SK-N-SH (cell line): ENCODE data around the gene CALB2. TPM values are rescaled to one million over a fixed set of nuclear protein-coding genes. Genes with fewer than 3 reads are reported as not detected.

ENCODE experiments used
- CTCF ChIA-PET: fragments of 300-600, 350-600 bp; formaldehyde crosslinking; extraction: SDS; loops from one replicate; lab custom pipeline; 2021; lab: Yijun Ruan, JAX
- POLR2A ChIA-PET: fragments of 350-600 bp; sonication (Branson Sonifier 250); formaldehyde crosslinking; extraction: SDS; loops from one replicate; lab custom pipeline; 2020; ENCODE audit warnings: antibody characterized with exemption, inconsistent platforms; lab: Yijun Ruan, JAX
- DNase-seq: peaks from one replicate; pipeline ENCODE4 v3.0.0; 2012
- H2AFZ ChIP-seq: fragments of 200-600 bp; sonication (generic); 2 replicates; pipeline ENCODE4 v1.8.1; 2016; ENCODE audit warnings: antibody characterized with exemption, mild to moderate bottlenecking, low read depth
- H3F3A ChIP-seq: fragments of 200-600 bp; sonication (generic); replicated peaks from 2 replicates; pipeline ENCODE3; 2016; ENCODE audit warnings: antibody characterized with exemption, mild to moderate bottlenecking; ENCODE audit not compliant: insufficient read depth
- H3K27ac ChIP-seq, 2 experiments: fragments of 200-500 bp in 1 of 2; fragments of 200-600 bp in 1 of 2; sonication (Bioruptor generic) in 1 of 2; sonication (generic), shearing (Covaris generic) in 1 of 2; 2 replicates each; pipeline versions ENCODE4 v1.5.1 to v1.6.1; 2014 to 2016; ENCODE audit warnings: low read depth in 2 of 2, inconsistent platforms in 1 of 2, low read length in 1 of 2, mild to moderate bottlenecking in 1 of 2, mixed read lengths in 1 of 2
- H3K27me3 ChIP-seq: fragments of 200-600 bp; sonication (generic), shearing (Covaris generic); 2 replicates; pipeline ENCODE4 v1.6.1; 2016; ENCODE audit warnings: mixed run types; ENCODE audit not compliant: insufficient read depth
- H3K36me3 ChIP-seq, 2 experiments: fragments of 200-500 bp in 1 of 2; fragments of 200-600 bp in 1 of 2; sonication (Bioruptor generic) in 1 of 2; sonication (generic) in 1 of 2; replicated peaks in 1 of 2; 2 replicates each; pipeline versions ENCODE3 to v1.5.1; 2014 to 2016; ENCODE audit warnings: low read length in 1 of 2, mild to moderate bottlenecking in 1 of 2; ENCODE audit not compliant: insufficient read depth in 2 of 2, control insufficient read depth in 1 of 2
- H3K4me1 ChIP-seq, 2 experiments: fragments of 200-500 bp in 1 of 2; fragments of 200-600 bp in 1 of 2; sonication (Bioruptor generic) in 1 of 2; sonication (generic), shearing (Covaris generic) in 1 of 2; 2 replicates each; pipeline versions ENCODE4 v1.5.1 to v1.6.1; 2014 to 2016; ENCODE audit warnings: low read depth in 1 of 2, low read length in 1 of 2, mixed run types in 1 of 2; ENCODE audit not compliant: insufficient read depth in 2 of 2, control insufficient read depth in 1 of 2
- H3K4me2 ChIP-seq: fragments of 200-600 bp; sonication (generic), shearing (Covaris generic); 2 replicates; pipeline ENCODE4 v1.6.1; 2017; ENCODE audit warnings: mixed run types
- H3K4me3 ChIP-seq, 2 experiments: fragments of 200-500 bp in 1 of 2; fragments of 200-600 bp in 1 of 2; sonication (Bioruptor generic) in 1 of 2; sonication (generic), shearing (Covaris generic) in 1 of 2; 2 replicates each; pipeline versions ENCODE4 v1.5.1 to v1.8.1; 2014 to 2016; ENCODE audit warnings: low read depth in 2 of 2, inconsistent platforms in 1 of 2, low read length in 1 of 2, mild to moderate bottlenecking in 1 of 2, mixed read lengths in 1 of 2, moderate library complexity in 1 of 2
- H3K79me2 ChIP-seq: fragments of 200-600 bp; sonication (generic); 2 replicates; pipeline ENCODE4 v1.8.1; 2017; ENCODE audit warnings: mild to moderate bottlenecking; ENCODE audit not compliant: insufficient read depth
- H3K9ac ChIP-seq: fragments of 200-600 bp; sonication (generic); 2 replicates; pipeline ENCODE4 v1.6.1; 2017; ENCODE audit warnings: mixed run types
- H3K9me2 ChIP-seq: fragments of 200-600 bp; sonication (generic); 2 replicates; pipeline ENCODE4 v1.6.1; 2017; ENCODE audit warnings: mixed run types
- H3K9me3 ChIP-seq: fragments of 200-600 bp; sonication (generic); 2 replicates; pipeline ENCODE4 v1.6.1; 2017; ENCODE audit warnings: mixed run types, mild to moderate bottlenecking, moderate library complexity
- H4K20me1 ChIP-seq: fragments of 200-600 bp; sonication (generic); 2 replicates; pipeline ENCODE4 v1.6.1; 2017; ENCODE audit warnings: mild to moderate bottlenecking, mixed run types; ENCODE audit not compliant: insufficient read depth
- CTCF ChIP-seq: fragments of 200-600 bp; sonication (generic); IDR thresholded peaks from 2 replicates; pipeline ENCODE4 v1.6.1; 2017; ENCODE audit warnings: antibody characterized with exemption, mild to moderate bottlenecking, moderate library complexity
- FOSL2 ChIP-seq: IDR thresholded peaks from 2 replicates; pipeline ENCODE4 v1.4.0; 2012; ENCODE audit warnings: low read depth, mild to moderate bottlenecking, moderate library complexity, borderline replicate concordance
- GABPA ChIP-seq: IDR thresholded peaks from 2 replicates; pipeline ENCODE4 v1.4.0; 2012; ENCODE audit warnings: low read depth, mild to moderate bottlenecking
- NFIC ChIP-seq: IDR thresholded peaks from 2 replicates; pipeline ENCODE4 v1.4.0; 2012; ENCODE audit warnings: borderline replicate concordance
- PBX3 ChIP-seq: IDR thresholded peaks from 2 replicates; pipeline ENCODE4; 2012
- RFX5 ChIP-seq: IDR thresholded peaks from 2 replicates; pipeline ENCODE4 v1.6.1; 2012; ENCODE audit warnings: mild to moderate bottlenecking, improper control_type of control experiment, low read length
- RXRA ChIP-seq: IDR thresholded peaks from 2 replicates; pipeline ENCODE4 v1.4.0; 2012; ENCODE audit warnings: low read depth, mild to moderate bottlenecking, borderline replicate concordance
- SIN3A ChIP-seq: IDR thresholded peaks from 2 replicates; pipeline ENCODE4 v1.6.1; 2012; ENCODE audit warnings: low read depth, mild to moderate bottlenecking, low read length, moderate library complexity, borderline replicate concordance
- TEAD4 ChIP-seq: IDR thresholded peaks from 2 replicates; pipeline ENCODE4 v1.4.0; 2012; ENCODE audit warnings: mild to moderate bottlenecking, borderline replicate concordance; ENCODE audit not compliant: insufficient read depth
- USF2 ChIP-seq: fragments of 150-350 bp; IDR thresholded peaks from 2 replicates; pipeline ENCODE4 v1.6.1; 2017; ENCODE audit warnings: antibody characterized with exemption, low read length, low read depth, borderline replicate concordance
- WGBS: methylation state at CpG from one replicate; pipeline ENCODE4 v1.1.6; 2017; ENCODE audit warnings: low lambda C conversion rate; 5-methylcytosine and 5-hydroxymethylcytosine counted together
- polyA plus RNA-seq, 3 experiments: library from polyadenylated mRNA; depleted of rRNA; stranded (reverse); fragments of >200 nt; gene quantifications; 2 replicates each; pipeline ENCODE4 v1.2.3, GENCODE V29; 2012
- TF ChIP-seq, protein P1 (sequence below): IDR thresholded peaks from 2 replicates; pipeline ENCODE4 v1.4.0; 2012; ENCODE audit warnings: low read depth
- TF ChIP-seq, protein P2 (sequence below): fragments of 150-350 bp; IDR thresholded peaks from 2 replicates; pipeline ENCODE4 v1.6.1; 2016; ENCODE audit warnings: mild to moderate bottlenecking, low read depth, low read length
- TF ChIP-seq, protein P3 (sequence below): IDR thresholded peaks from 2 replicates; pipeline ENCODE4 v1.6.1; 2012; ENCODE audit warnings: mild to moderate bottlenecking, low read depth, low read length, moderate library complexity

CALB2 gene
- polyA plus RNA-seq, 1 of the 3 experiments (the other 2 are of a cell fraction): 0.12 TPM

- no peak for DNase-seq
- POLR2A ChIA-PET: no interaction called here
- CTCF ChIA-PET: interaction anchor here (1.9 kb wide), 1 partner anchor 12 kb away, joined by 12 read pairs; no protein-coding TSS in a partner anchor
- no peaks in the 10 kb centered on the region for H3F3A ChIP-seq
- no peak for TF ChIP-seq RFX5
- no peak for TF ChIP-seq RXRA
- no peak for TF ChIP-seq FOSL2
- no peak for TF ChIP-seq NFIC
- TF ChIP-seq SIN3A: no peak
- TF ChIP-seq, protein P1, sequence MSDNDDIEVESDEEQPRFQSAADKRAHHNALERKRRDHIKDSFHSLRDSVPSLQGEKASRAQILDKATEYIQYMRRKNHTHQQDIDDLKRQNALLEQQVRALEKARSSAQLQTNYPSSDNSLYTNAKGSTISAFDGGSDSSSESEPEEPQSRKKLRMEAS: no peak
- TF ChIP-seq, protein P2, sequence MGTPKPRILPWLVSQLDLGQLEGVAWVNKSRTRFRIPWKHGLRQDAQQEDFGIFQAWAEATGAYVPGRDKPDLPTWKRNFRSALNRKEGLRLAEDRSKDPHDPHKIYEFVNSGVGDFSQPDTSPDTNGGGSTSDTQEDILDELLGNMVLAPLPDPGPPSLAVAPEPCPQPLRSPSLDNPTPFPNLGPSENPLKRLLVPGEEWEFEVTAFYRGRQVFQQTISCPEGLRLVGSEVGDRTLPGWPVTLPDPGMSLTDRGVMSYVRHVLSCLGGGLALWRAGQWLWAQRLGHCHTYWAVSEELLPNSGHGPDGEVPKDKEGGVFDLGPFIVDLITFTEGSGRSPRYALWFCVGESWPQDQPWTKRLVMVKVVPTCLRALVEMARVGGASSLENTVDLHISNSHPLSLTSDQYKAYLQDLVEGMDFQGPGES: no peak
- TF ChIP-seq PBX3: no peak
- TF ChIP-seq CTCF: no peak
- TF ChIP-seq TEAD4: no peak
- no peak for TF ChIP-seq USF2
- TF ChIP-seq GABPA: no peak
- TF ChIP-seq, protein P3, sequence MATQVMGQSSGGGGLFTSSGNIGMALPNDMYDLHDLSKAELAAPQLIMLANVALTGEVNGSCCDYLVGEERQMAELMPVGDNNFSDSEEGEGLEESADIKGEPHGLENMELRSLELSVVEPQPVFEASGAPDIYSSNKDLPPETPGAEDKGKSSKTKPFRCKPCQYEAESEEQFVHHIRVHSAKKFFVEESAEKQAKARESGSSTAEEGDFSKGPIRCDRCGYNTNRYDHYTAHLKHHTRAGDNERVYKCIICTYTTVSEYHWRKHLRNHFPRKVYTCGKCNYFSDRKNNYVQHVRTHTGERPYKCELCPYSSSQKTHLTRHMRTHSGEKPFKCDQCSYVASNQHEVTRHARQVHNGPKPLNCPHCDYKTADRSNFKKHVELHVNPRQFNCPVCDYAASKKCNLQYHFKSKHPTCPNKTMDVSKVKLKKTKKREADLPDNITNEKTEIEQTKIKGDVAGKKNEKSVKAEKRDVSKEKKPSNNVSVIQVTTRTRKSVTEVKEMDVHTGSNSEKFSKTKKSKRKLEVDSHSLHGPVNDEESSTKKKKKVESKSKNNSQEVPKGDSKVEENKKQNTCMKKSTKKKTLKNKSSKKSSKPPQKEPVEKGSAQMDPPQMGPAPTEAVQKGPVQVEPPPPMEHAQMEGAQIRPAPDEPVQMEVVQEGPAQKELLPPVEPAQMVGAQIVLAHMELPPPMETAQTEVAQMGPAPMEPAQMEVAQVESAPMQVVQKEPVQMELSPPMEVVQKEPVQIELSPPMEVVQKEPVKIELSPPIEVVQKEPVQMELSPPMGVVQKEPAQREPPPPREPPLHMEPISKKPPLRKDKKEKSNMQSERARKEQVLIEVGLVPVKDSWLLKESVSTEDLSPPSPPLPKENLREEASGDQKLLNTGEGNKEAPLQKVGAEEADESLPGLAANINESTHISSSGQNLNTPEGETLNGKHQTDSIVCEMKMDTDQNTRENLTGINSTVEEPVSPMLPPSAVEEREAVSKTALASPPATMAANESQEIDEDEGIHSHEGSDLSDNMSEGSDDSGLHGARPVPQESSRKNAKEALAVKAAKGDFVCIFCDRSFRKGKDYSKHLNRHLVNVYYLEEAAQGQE: no peak
- no peak overlapping the region for H2AFZ ChIP-seq
- H3K4me1 ChIP-seq: no peaks in the 10 kb centered on the region
- H3K4me2 ChIP-seq: no peak overlapping the region
- H3K36me3 ChIP-seq: no peaks in the 10 kb centered on the region
- H3K9ac ChIP-seq: no peak overlapping the region
- WGBS: 35% methylated on average over 11 of the region's 11 CpGs
- H4K20me1 ChIP-seq: no peaks in the 10 kb centered on the region
- H3K4me3 ChIP-seq: no peak overlapping the region
- H3K9me2 ChIP-seq: no peaks in the 10 kb centered on the region
- no peaks in the 10 kb centered on the region for H3K79me2 ChIP-seq
- H3K27me3 ChIP-seq: peaks cover 18% of the 10 kb centered on the region
- no peaks in the 10 kb centered on the region for H3K9me3 ChIP-seq
- no peak overlapping the region for H3K27ac ChIP-seq
Observed at GRCh38 chr16:71399801-71400563, 41.5 kb downstream of the CALB2 start.
